Measurements from ENCODE around the gene ATP4B. TPM values are rescaled to one million over a fixed set of nuclear protein-coding genes. Genes with fewer than 3 reads are reported as not detected.

Gene ATP4B
- total and polyA plus RNA-seq, 2 of the 8 experiments (the other 6 are each of a cell fraction or from before 2014, with no cell fraction given), result 0.05 TPM; not detected in 1

DNA sequence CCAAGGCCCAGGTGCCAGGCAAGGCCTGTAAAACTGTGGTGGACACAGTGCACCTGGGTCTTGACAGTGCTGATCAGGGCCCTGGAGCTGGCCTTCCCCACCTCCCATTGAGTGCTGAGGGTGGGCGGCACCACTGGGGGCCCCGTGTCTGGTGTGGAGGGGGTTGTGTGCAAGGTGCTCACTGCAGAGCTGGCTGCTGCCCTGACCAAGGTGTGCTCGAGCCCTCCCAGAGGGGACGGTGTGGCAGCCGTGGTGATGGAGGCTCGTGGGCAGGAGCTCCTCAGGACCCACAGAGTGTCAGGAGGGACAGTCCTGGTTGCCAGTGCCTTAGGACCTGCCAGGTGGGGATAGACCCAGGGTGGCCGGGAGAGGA lies 23.0 kb downstream of the ATP4B start:
- no peak overlapping the region for H2BK12ac ChIP-seq (ENCODE audit: low read depth, low read length)
- H3K9me3 ChIP-seq (ENCODE audit: insufficient read depth in 2 of 2, low read depth in 1 of 2, low read length in 1 of 2), result peaks cover 0 to 9% of the 10 kb centered on the region in 2 experiments; a peak in 1 of 4 replicates
- no peak overlapping the region for H2AFZ ChIP-seq (ENCODE audit: low read length)
- no peak overlapping the region for H2BK120ac ChIP-seq (replicated peaks; ENCODE audit: low read depth, low read length)
- no peak overlapping the region for H2BK5ac ChIP-seq (ENCODE audit: low read depth, low read length)
- H2AK5ac ChIP-seq (ENCODE audit: low read depth, low read length), result no peak overlapping the region
- ChIA-PET POLR2A (ENCODE audit: partially characterized antibody) (no interaction called here), CTCF (ENCODE audit: partially characterized antibody) (interaction anchor here (1.5 kb wide), 1 partner anchor 14 kb away, joined by 4 read pairs; no protein-coding TSS in a partner anchor)
- H4K91ac ChIP-seq (replicated peaks; ENCODE audit: insufficient read length, low read length), result no peak overlapping the region
- peaks cover 8 to 67% (median 53%) of the 10 kb centered on the region in 4 experiments; a peak in 7 of 8 replicates for H3K36me3 ChIP-seq (ENCODE audit: control insufficient read depth in 2 of 4, insufficient read depth in 4 of 4, low read length in 3 of 4)
- H2BK20ac ChIP-seq (ENCODE audit: low read length), result no peak overlapping the region
- H3K23me2 ChIP-seq (ENCODE audit: low read depth, low read length), result no peaks in the 10 kb centered on the region
- H2BK15ac ChIP-seq (ENCODE audit: low read length), result no peak overlapping the region
- no peak overlapping the region for H3K14ac ChIP-seq (ENCODE audit: insufficient read length)
- no peak overlapping the region for H3K4me3 ChIP-seq (ENCODE audit: extremely low read depth in 1 of 4, insufficient read depth in 2 of 4, low read depth in 3 of 4, low read length in 4 of 4)
- H4K5ac ChIP-seq (ENCODE audit: insufficient read length, low read depth, low read length), result no peak overlapping the region
- no peak overlapping the region for H3K18ac ChIP-seq (ENCODE audit: extremely low read depth, low read length)
- no peaks in the 10 kb centered on the region; a peak in 1 of 4 replicates for H3K79me2 ChIP-seq (ENCODE audit: control insufficient read depth in 1 of 2, insufficient read depth in 2 of 2, low read length in 2 of 2)
- H3K56ac ChIP-seq (replicated peaks; ENCODE audit: insufficient read length, low read depth, low read length), result no peak overlapping the region
- H3K23ac ChIP-seq (ENCODE audit: insufficient read length), result no peak overlapping the region
- H4K20me1 ChIP-seq (replicated peaks in 1 of 2; ENCODE audit: control insufficient read depth in 1 of 2, insufficient read depth in 2 of 2, low read length in 2 of 2), result peaks cover 3 to 12% of the 10 kb centered on the region in 2 experiments
- H3K9ac ChIP-seq (replicated peaks in 1 of 4; ENCODE audit: extremely low read depth in 1 of 4, low read depth in 3 of 4, low read length in 3 of 4), result no peak overlapping the region
- 96% methylated on average over 6 of the region's 7 CpGs; no CpG with 5 or more reads in 1 of the 2 experiments for WGBS, 2 experiments (ENCODE audit: extremely low coverage in 1 of 2, insufficient coverage in 1 of 2, insufficient read length in 1 of 2, insufficient replicate concordance in 2 of 2, low coverage in 1 of 2, low lambda C conversion rate in 2 of 2, missing lambda C conversion rate in 1 of 2)
- H3K79me1 ChIP-seq (ENCODE audit: low read depth, low read length), result peaks cover 4% of the 10 kb centered on the region
- no peaks in the 10 kb centered on the region for H3K4me1 ChIP-seq (replicated peaks in 1 of 4; ENCODE audit: control insufficient read depth in 3 of 4, insufficient read depth in 4 of 4, low read length in 3 of 4)
- no peak for DNase-seq (ENCODE audit: low read depth in 1 of 2, low spot score in 2 of 2)
- no peaks in the 10 kb centered on the region for H3K27me3 ChIP-seq (replicated peaks in 1 of 4; ENCODE audit: control insufficient read depth in 3 of 4, extremely low read depth in 1 of 4, insufficient read depth in 3 of 4, low read length in 3 of 4)
- H3K4me2 ChIP-seq (ENCODE audit: insufficient read depth in 1 of 2, low read depth in 2 of 2, low read length in 2 of 2), result no peak overlapping the region
- no peak overlapping the region for H3K27ac ChIP-seq (ENCODE audit: low read depth, low read length)
- no peak overlapping the region for H4K8ac ChIP-seq (ENCODE audit: extremely low read depth, insufficient read depth, low read length)
- H3K4ac ChIP-seq (replicated peaks; ENCODE audit: insufficient read length, low read depth, low read length), result no peak overlapping the region
- no peak for FAIRE-seq
- TF ChIP-seq JUND (IDR thresholded peaks at IDR 0.05; ENCODE audit: low read length) (no peak), FOSL1 (IDR thresholded peaks at IDR 0.05; ENCODE audit: insufficient read depth, low read depth, low read length) (no peak), SP2 (IDR thresholded peaks at IDR 0.05; ENCODE audit: low read length) (no peak), CEBPB (IDR thresholded peaks at IDR 0.05; ENCODE audit: low read depth, low read length) (no peak)

All from H1 (cell line).